Ascending aorta (tissue), 2 donors: ENCODE measurements around the gene HIGD2A. TPM values are rescaled to one million over a fixed set of nuclear protein-coding genes. Genes with fewer than 3 reads are reported as not detected.

Source experiments
- DNase-seq, 2 donors: peaks; one replicate each; pipeline ENCODE4 v3.0.0-alpha.2; 2019; ENCODE audit warnings: low spot score in 2 of 2
- H3K27ac ChIP-seq, 2 donors: fragments of 200-600 bp; sonication (generic); one replicate each; pipeline ENCODE4 v1.5.1; 2016 to 2017; ENCODE audit warnings: mild to moderate bottlenecking in 1 of 2
- H3K27me3 ChIP-seq: fragments of 200-600 bp; sonication (generic); one replicate; pipeline ENCODE4 v1.5.1; 2017
- H3K36me3 ChIP-seq, 2 donors: fragments of 200-600 bp; sonication (generic); one replicate each; pipeline ENCODE4 v1.5.1; 2016
- H3K4me1 ChIP-seq, 2 donors: fragments of 200-600 bp; sonication (generic); one replicate each; pipeline ENCODE4 v1.5.1; 2016 to 2017; ENCODE audit warnings: mild to moderate bottlenecking in 1 of 2
- H3K4me3 ChIP-seq, 2 donors: fragments of 200-600 bp; sonication (generic); one replicate each; pipeline ENCODE4 v1.5.1; 2016 to 2017; ENCODE audit warnings: mild to moderate bottlenecking in 1 of 2
- H3K9me3 ChIP-seq, 2 donors: fragments of 200-600 bp; sonication (generic); one replicate each; pipeline ENCODE4 v1.5.1; 2016
- CTCF ChIP-seq, 3 experiments: fragments of 200-600 bp in 2 of 3; fragments of 450-650 bp in 1 of 3; sonication (generic) in 2 of 3; IDR thresholded peaks; one replicate each; pipeline ENCODE4 v1.5.1; 2016 to 2019; ENCODE audit warnings: antibody characterized with exemption in 3 of 3, mild to moderate bottlenecking in 1 of 3, moderate library complexity in 1 of 3
- intact Hi-C: fragments of 100-400 bp; cut with DNase I; formaldehyde crosslinking; loops from one replicate; pipeline ENCODE4 v1.15.1; 2023
- total RNA-seq: library from RNA; depleted of rRNA; stranded (reverse); fragments of >200 nt; gene quantifications from one replicate; pipeline ENCODE4 v1.1.0, GENCODE V29; 2016

HIGD2A gene
- total RNA-seq, 1 donor from 2014 or later: 36.7 TPM

GRCh38 chr5:176397736-176398420 is 9.3 kb downstream of the HIGD2A start:
- no peaks in the 10 kb centered on the region for H3K9me3 ChIP-seq
- H3K27ac ChIP-seq: no peak overlapping the region
- no peak for DNase-seq
- TF ChIP-seq CTCF (IDR thresholded peaks at IDR 0.05): no peak
- H3K36me3 ChIP-seq: peaks cover 6 to 43% of the 10 kb centered on the region in 2 donors
- intact Hi-C loops: no loop called here
- no peaks in the 10 kb centered on the region for H3K27me3 ChIP-seq
- no peak overlapping the region for H3K4me3 ChIP-seq
- no peaks in the 10 kb centered on the region for H3K4me1 ChIP-seq

- Histone ChIP-seq H3K9me3 (no peaks in the 10 kb centered on the region), H3K36me3 (peaks cover 6 to 38% of the 10 kb centered on the region in 2 donors), H3K27ac (no peak overlapping the region), H3K4me3 (no peak overlapping the region), H3K27me3 (no peaks in the 10 kb centered on the region), H3K4me1 (no peaks in the 10 kb centered on the region)
- no peak for TF ChIP-seq CTCF (IDR thresholded peaks at IDR 0.05)
- DNase-seq: no peak
- intact Hi-C loops: no loop called here
Observed at GRCh38 chr5:176400382-176401156, 12.0 kb downstream of the HIGD2A start.

GRCh38 chr5:176401281-176402205 is 13.0 kb downstream of the HIGD2A start:
- no peak for DNase-seq
- H3K36me3 ChIP-seq: peaks cover 15 to 39% of the 10 kb centered on the region in 2 donors
- no peaks in the 10 kb centered on the region for H3K9me3 ChIP-seq
- no peak for TF ChIP-seq CTCF (IDR thresholded peaks at IDR 0.05)
- no peaks in the 10 kb centered on the region for H3K4me1 ChIP-seq
- H3K27me3 ChIP-seq: no peaks in the 10 kb centered on the region
- H3K4me3 ChIP-seq: no peak overlapping the region
- intact Hi-C loops: no loop called here
- H3K27ac ChIP-seq: no peak overlapping the region

GRCh38 chr5:176405656-176406435 is 17.3 kb downstream of the HIGD2A start:
- intact Hi-C loops: no loop called here
- Histone ChIP-seq H3K27ac (no peak overlapping the region), H3K9me3 (no peaks in the 10 kb centered on the region), H3K27me3 (no peaks in the 10 kb centered on the region), H3K4me1 (no peaks in the 10 kb centered on the region), H3K4me3 (no peak overlapping the region), H3K36me3 (peaks cover 32 to 59% of the 10 kb centered on the region in 2 donors)
- TF ChIP-seq CTCF (IDR thresholded peaks at IDR 0.05): no peak
- no peak for DNase-seq
